Bone marrow (tissue), 2 donors: ENCODE results near the gene KCNQ1.
"Not testable (repeated sequence)": the region's sequence is repeated elsewhere in the genome, so short reads cannot be mapped to it uniquely, and the experiment has no call there.

Experiments used
- DNase-seq, 2 donors: peaks; one replicate each; lab custom pipeline; 2025; lab: John Stamatoyannopoulos, UW

The KCNQ1 gene

GRCh38 chr11:2592559-2593392 lies 148.0 kb downstream of the KCNQ1 start:
- DNase-seq: no peak

GRCh38 chr11:2593393-2593950 lies 148.7 kb downstream of the KCNQ1 start:
- no peak for DNase-seq

- DNase-seq: no peak
Measured at GRCh38 chr11:2594267-2594666, 149.5 kb downstream of the KCNQ1 start.

GRCh38 chr11:2595204-2595603 lies 150.4 kb downstream of the KCNQ1 start:
- no peak for DNase-seq

GRCh38 chr11:2599561-2600189 lies 154.9 kb downstream of the KCNQ1 start:
- no peak for DNase-seq

- no peak for DNase-seq
Measured at GRCh38 chr11:2609345-2609744, 164.5 kb downstream of the KCNQ1 start.

GRCh38 chr11:2612884-2613571 lies 168.2 kb downstream of the KCNQ1 start:
- no peak for DNase-seq

GRCh38 chr11:2621894-2622293 lies 177.1 kb downstream of the KCNQ1 start:
- DNase-seq: no peak

GRCh38 chr11:2625183-2625582 lies 180.4 kb downstream of the KCNQ1 start:
- no peak for DNase-seq

GRCh38 chr11:2630679-2631078 lies 185.9 kb downstream of the KCNQ1 start:
- DNase-seq: no peak

- no peak for DNase-seq
Measured at GRCh38 chr11:2631161-2631560, 186.4 kb downstream of the KCNQ1 start.

GRCh38 chr11:2639763-2640162 lies 195.0 kb downstream of the KCNQ1 start:
- DNase-seq: not testable (repeated sequence)

GRCh38 chr11:2641623-2642022 lies 196.8 kb downstream of the KCNQ1 start:
- DNase-seq: no peak

- DNase-seq: no peak
Measured at GRCh38 chr11:2643746-2644145, 198.9 kb downstream of the KCNQ1 start.

- no peak for DNase-seq
Measured at GRCh38 chr11:2644844-2645778, 200.3 kb downstream of the KCNQ1 start.

- DNase-seq: no peak
Measured at GRCh38 chr11:2645779-2646118, 200.9 kb downstream of the KCNQ1 start.

- no peak for DNase-seq
Measured at GRCh38 chr11:2647167-2647566, 202.4 kb downstream of the KCNQ1 start.

- no peak for DNase-seq
Measured at GRCh38 chr11:2647953-2648352, 203.1 kb downstream of the KCNQ1 start.

- DNase-seq: no peak
Measured at GRCh38 chr11:2649400-2649799, 204.6 kb downstream of the KCNQ1 start.

GRCh38 chr11:2649848-2650247 lies 205.0 kb downstream of the KCNQ1 start:
- DNase-seq: no peak

GRCh38 chr11:2650343-2650867 lies 205.6 kb downstream of the KCNQ1 start:
- no peak for DNase-seq
